ENCODE measurements around the gene VMAC. TPM values are rescaled to one million over a fixed set of nuclear protein-coding genes. Genes with fewer than 3 reads are reported as not detected.
A peak's percentile ranks its signal among the peaks of the same experiment; 100 is the strongest.

The VMAC gene
- total and polyA plus RNA-seq, 12 donors: 1.3 to 5.8 (median 2.5) TPM

- peak in 7 of 8 donors; percentile 29 to 61 (median 44) for ATAC-seq
- no peaks in the 10 kb centered on the region for H3K9me3 ChIP-seq
- H3K27ac ChIP-seq: peak overlapping the region in 1 of 10 donors; percentile 90
- intact Hi-C loops (cut with DNase I): loop anchor here (1.0 to 10.0 kb wide), 6 partner anchors 65 to 90 kb away; partner anchors contain the start of gene NRTN (in 8 of the 10)
- peak; percentile 51 to 69 (median 66) for TF ChIP-seq CTCF (IDR thresholded peaks at IDR 0.05)
- 7 to 8% methylated on average over 46 to 48 of the region's 48 CpGs for WGBS, 2 donors
- peaks cover 9 to 56% (median 33%) of the 10 kb centered on the region in 9 donors for H3K4me1 ChIP-seq
- peak in 1 of 2 donors; percentile 57 for DNase-seq
- H3K27me3 ChIP-seq: peaks cover 0 to 18% (median 10%) of the 10 kb centered on the region in 7 donors
- H3K4me3 ChIP-seq: no peak overlapping the region
- peaks cover 0 to 31% (median 14%) of the 10 kb centered on the region in 9 donors for H3K36me3 ChIP-seq
These were observed 12.5 kb upstream of the VMAC start for GRCh38 chr19:5891938-5892771.

- WGBS, 2 donors: 57 to 58% methylated on average over 15 of the region's 15 CpGs
- Histone ChIP-seq H3K27me3 (peaks cover 0 to 18% (median 10%) of the 10 kb centered on the region in 7 donors), H3K4me3 (no peak overlapping the region), H3K9me3 (no peaks in the 10 kb centered on the region), H3K27ac (peak overlapping the region in 6 of 10 donors; percentile 28 to 97 (median 84)), H3K36me3 (peaks cover 0 to 31% (median 16%) of the 10 kb centered on the region in 9 donors), H3K4me1 (peaks cover 9 to 57% (median 33%) of the 10 kb centered on the region in 9 donors)
- TF ChIP-seq CTCF (IDR thresholded peaks at IDR 0.05): no peak
- DNase-seq: no peak
- intact Hi-C loops (cut with DNase I): loop anchor here (1.0 to 10.0 kb wide), 6 partner anchors 66 to 91 kb away; partner anchors contain the start of gene NRTN (in 8 of the 10)
- ATAC-seq: no peak
These were observed 11.8 kb upstream of the VMAC start for GRCh38 chr19:5892772-5893275.

GRCh38 chr19:5893296-5893903 is 11.3 kb upstream of the VMAC start:
- H3K36me3 ChIP-seq: peaks cover 0 to 31% (median 16%) of the 10 kb centered on the region in 9 donors
- WGBS, 2 donors: 68 to 69% methylated on average over 13 of the region's 13 CpGs
- no peak for TF ChIP-seq CTCF (IDR thresholded peaks at IDR 0.05)
- DNase-seq (no peak), ATAC-seq (no peak)
- no peak overlapping the region for H3K4me3 ChIP-seq
- no peaks in the 10 kb centered on the region for H3K9me3 ChIP-seq
- H3K27me3 ChIP-seq: peaks cover 0 to 18% (median 10%) of the 10 kb centered on the region in 7 donors
- peaks cover 9 to 57% (median 33%) of the 10 kb centered on the region in 9 donors for H3K4me1 ChIP-seq
- intact Hi-C loops (cut with DNase I): loop anchor here (2.0 to 10.0 kb wide), 5 partner anchors 66 to 91 kb away; partner anchors contain the start of gene NRTN (in 8 of the 10)
- peak overlapping the region in 6 of 10 donors; percentile 56 to 97 (median 84) for H3K27ac ChIP-seq

Data from heart right ventricle (tissue), 16 donors.